Neural cell (in vitro differentiated cells): ENCODE data around the gene CIZ1.

Experiments
- EP300 ChIP-seq: fragments of 450-650 bp; conservative IDR thresholded peaks from 2 replicates; pipeline ENCODE4 v1.6.1; 2014; ENCODE audit warnings: antibody characterized with exemption, mild to moderate bottlenecking, moderate library complexity; ENCODE audit not compliant: poor library complexity, severe bottlenecking
- EZH2 ChIP-seq: fragments of 200-600, 300-800 bp; shearing (Covaris generic), sonication (generic); IDR thresholded peaks from 2 replicates; pipeline ENCODE4 v1.6.1; 2014; ENCODE audit warnings: antibody characterized with exemption, low read length, borderline replicate concordance, mild to moderate bottlenecking; ENCODE audit not compliant: insufficient read depth, poor library complexity, severe bottlenecking
- MXI1 ChIP-seq: fragments of 450-650 bp; conservative IDR thresholded peaks from 2 replicates; pipeline ENCODE4 v1.6.1; 2014; ENCODE audit warnings: antibody characterized with exemption, mild to moderate bottlenecking; ENCODE audit not compliant: poor library complexity, severe bottlenecking
- POLR2AphosphoS5 ChIP-seq: IDR thresholded peaks from 2 replicates; pipeline ENCODE4 v1.6.1; 2012
- SMC3 ChIP-seq: fragments of 450-650 bp; conservative IDR thresholded peaks from 2 replicates; pipeline ENCODE4 v1.6.1; 2014; ENCODE audit warnings: antibody characterized with exemption, mild to moderate bottlenecking, moderate library complexity; ENCODE audit not compliant: poor library complexity
- TF ChIP-seq, protein P1 (sequence below): fragments of 450-650 bp; IDR thresholded peaks from 2 replicates; pipeline ENCODE4 v1.5.1; 2014; ENCODE audit warnings: antibody characterized with exemption, mild to moderate bottlenecking, moderate library complexity; ENCODE audit not compliant: poor library complexity, severe bottlenecking
- TF ChIP-seq, protein P2 (sequence below): IDR thresholded peaks from 2 replicates; pipeline ENCODE4 v1.6.1; 2012; ENCODE audit warnings: borderline replicate concordance

DNA sequence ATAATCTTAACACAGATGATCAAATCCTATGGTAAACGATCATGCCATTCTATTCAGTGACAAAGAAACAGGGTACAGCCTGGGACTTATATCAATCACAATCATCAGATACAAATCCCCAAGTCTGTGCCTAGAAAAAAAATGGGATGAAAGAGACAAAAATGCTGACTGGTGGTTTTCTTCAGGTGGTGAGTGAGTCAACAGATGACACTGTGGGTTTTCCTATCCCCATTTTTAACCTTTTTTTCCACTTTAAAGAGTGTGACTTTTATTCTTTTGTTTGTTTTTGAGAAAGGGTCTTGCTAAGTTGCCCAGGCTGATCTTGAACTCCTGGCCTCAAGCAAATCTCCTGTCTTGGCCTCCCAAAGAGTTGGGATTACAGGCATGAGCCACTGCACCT, 3.2 kb downstream of the CIZ1 start:
- TF ChIP-seq, protein P1, sequence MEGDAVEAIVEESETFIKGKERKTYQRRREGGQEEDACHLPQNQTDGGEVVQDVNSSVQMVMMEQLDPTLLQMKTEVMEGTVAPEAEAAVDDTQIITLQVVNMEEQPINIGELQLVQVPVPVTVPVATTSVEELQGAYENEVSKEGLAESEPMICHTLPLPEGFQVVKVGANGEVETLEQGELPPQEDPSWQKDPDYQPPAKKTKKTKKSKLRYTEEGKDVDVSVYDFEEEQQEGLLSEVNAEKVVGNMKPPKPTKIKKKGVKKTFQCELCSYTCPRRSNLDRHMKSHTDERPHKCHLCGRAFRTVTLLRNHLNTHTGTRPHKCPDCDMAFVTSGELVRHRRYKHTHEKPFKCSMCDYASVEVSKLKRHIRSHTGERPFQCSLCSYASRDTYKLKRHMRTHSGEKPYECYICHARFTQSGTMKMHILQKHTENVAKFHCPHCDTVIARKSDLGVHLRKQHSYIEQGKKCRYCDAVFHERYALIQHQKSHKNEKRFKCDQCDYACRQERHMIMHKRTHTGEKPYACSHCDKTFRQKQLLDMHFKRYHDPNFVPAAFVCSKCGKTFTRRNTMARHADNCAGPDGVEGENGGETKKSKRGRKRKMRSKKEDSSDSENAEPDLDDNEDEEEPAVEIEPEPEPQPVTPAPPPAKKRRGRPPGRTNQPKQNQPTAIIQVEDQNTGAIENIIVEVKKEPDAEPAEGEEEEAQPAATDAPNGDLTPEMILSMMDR = no peak
- TF ChIP-seq, protein P2, sequence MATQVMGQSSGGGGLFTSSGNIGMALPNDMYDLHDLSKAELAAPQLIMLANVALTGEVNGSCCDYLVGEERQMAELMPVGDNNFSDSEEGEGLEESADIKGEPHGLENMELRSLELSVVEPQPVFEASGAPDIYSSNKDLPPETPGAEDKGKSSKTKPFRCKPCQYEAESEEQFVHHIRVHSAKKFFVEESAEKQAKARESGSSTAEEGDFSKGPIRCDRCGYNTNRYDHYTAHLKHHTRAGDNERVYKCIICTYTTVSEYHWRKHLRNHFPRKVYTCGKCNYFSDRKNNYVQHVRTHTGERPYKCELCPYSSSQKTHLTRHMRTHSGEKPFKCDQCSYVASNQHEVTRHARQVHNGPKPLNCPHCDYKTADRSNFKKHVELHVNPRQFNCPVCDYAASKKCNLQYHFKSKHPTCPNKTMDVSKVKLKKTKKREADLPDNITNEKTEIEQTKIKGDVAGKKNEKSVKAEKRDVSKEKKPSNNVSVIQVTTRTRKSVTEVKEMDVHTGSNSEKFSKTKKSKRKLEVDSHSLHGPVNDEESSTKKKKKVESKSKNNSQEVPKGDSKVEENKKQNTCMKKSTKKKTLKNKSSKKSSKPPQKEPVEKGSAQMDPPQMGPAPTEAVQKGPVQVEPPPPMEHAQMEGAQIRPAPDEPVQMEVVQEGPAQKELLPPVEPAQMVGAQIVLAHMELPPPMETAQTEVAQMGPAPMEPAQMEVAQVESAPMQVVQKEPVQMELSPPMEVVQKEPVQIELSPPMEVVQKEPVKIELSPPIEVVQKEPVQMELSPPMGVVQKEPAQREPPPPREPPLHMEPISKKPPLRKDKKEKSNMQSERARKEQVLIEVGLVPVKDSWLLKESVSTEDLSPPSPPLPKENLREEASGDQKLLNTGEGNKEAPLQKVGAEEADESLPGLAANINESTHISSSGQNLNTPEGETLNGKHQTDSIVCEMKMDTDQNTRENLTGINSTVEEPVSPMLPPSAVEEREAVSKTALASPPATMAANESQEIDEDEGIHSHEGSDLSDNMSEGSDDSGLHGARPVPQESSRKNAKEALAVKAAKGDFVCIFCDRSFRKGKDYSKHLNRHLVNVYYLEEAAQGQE = no peak
- TF ChIP-seq EZH2 (no peak), MXI1 (no peak), POLR2AphosphoS5 (no peak), EP300 (no peak), SMC3 (no peak)
